Daoy (cell line): ENCODE measurements around the gene ZNF185. TPM values are rescaled to one million over a fixed set of nuclear protein-coding genes. Genes with fewer than 3 reads are reported as not detected.
"Not testable (repeated sequence)": the region's sequence is repeated elsewhere in the genome, so short reads cannot be mapped to it uniquely, and the experiment has no call there.

ENCODE experiments used
- DNase-seq: peaks from one replicate; pipeline ENCODE4 v3.0.0-alpha.2; 2015; ENCODE audit warnings: low read depth
- total RNA-seq: library from RNA; depleted of rRNA; stranded (reverse); fragments of >200 nt; shearing (Covaris generic); gene quantifications from 2 replicates; pipeline ENCODE4 v1.2.3, GENCODE V29; 2014

Gene ZNF185
- total RNA-seq, 1 experiment from 2014 or later: 3.6 TPM

DNA sequence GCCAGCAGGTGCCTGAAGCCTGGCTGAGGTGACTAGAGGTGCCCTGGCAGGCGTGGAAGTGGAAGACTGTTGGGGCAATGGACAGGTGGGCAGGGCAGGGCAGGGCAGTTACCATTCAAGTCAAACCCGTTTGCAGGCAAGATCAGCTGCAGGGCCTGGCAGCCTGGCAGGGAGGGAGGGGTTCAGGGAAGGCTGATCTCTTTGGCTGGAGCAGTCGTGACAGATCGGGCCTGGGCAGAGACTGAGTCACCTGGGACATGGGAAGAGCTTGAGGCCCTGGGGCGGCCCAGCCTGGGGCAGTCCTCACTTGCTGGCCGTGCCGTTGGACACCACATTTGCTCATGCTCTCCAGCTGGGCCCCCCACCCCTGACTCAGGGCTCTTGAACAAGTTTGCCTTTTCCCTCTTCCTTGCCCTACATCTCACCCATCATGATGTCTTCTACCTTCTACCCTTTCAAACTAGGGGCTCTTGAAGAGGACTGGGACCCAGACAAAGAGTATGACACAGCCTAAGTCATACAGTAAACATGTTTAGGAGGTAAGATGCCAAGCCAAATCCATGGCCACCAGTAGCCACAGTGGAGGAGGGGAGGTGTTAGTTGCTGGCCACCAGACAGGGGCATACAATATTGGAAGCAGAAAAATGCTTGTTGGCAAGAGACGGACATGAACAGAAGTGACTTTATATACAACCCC lies 2.0 kb upstream of the ZNF185 start:
- DNase-seq: peak; percentile 38

DNA sequence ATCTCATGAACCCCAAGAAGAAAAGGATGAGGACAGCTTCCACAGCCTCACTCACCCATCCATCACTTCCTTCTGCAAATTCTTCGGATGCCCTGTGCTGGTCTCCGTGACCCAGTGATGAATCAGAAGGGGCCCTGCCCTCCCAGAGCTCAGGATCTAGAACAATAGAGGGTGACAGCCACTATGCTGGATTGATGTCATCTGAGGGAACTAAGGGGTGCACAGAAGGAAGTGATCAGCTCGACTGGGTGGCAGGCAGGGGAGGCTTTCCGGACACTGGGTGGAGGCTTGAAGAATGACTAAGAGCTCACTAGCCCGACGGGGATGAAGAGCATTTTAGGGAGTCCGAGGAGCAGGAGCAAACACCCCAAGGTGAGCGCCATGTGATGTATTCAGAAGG lies 1.4 kb upstream of the ZNF185 start:
- peak; percentile 32 for DNase-seq

DNA sequence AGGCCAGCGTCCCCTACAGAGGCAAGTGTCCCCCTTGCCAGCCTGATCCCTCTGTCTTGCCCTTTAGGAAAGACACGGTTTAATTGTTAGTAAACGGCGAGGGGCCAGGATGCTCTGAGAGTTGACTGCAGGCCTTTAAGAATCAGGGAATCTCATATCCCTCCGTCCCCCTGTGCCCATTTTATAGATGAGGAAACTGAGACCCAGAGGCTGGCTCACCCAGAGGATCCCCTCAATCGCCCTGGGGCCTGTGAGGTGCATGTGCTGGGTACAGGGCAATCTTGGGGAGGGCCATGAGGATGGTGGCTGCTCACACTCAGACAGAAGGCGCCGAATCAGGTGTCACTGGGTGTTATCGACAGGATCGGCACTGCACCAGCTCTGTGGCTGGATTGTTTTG lies 575 bp downstream of the ZNF185 start:
- DNase-seq: no peak

DNA sequence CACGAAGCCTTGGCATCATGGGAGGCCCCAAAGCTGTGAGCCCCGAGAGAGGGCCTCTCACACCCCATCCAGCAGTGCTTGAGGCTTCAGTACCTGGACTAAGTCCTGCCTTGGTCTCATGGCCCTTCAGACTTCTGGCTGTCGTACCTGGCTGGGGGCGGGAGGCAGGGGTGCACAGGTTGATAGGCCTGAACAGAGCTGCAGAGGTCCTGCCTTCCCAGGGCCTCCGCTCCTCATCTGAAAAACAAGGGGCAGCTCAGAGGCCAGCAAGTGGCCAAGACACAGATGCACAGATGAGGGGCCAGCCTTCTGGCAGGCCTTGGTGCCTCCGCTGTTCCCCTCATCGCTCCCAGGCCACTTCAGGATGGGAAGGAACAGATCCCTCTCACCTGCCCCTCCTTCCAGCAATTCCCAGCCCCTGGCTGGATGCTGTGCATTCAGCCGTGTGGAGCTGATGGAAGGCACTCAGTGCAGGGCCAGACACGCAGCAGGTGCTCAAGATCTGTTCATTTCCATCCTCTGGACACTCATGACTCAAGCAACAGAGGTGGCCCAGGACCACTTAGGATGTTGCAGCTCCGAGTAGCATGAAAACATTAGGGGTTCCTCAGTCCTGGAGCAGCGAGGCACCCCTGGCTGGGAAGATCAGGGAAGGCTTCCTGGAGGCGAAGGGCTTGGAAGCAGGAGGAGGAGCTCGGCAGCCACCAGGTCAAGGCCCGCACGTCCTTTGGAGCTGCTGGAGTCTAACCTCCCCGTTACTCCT lies 1.4 kb downstream of the ZNF185 start:
- no peak for DNase-seq

DNA sequence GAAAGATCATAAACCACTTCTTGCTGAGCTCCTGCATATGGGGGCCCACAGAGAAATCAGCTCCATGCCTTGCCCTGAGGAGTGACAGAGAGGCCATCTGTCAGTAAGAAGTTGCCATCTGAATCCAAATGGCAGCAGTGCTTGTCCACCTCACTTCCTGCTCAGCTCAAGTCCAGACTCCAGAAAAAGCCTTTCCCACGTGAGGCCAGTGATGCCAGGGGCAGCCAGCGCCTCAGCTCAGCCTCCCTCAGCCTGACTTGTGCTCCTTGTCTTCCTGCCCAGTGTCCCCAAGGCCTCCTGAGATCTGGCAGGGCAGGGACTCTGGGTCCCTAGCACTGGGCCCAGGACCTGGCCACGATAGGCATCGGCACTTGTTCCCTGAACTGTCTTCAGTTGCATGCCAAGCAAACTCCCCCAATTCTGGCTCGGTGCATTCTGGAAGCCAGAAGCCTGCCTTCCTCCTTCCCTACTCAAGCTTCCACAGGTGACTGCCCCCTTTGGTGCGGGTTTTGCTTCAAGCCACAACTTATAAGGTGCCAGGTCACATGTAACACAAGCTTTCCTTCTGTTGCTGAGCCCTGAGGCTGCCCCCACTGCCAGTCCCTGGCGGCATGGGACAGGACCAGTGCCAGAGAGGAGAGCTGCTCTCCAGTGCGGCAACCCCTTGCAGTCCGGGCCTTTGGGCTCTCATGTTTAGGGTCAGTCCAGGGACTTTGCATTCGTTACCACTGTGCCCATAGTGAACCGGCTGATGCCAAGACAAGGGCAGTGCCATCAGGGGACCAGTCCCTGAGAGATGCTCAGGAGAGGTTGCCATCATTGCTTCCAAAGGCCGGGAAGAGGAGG lies 2.2 kb downstream of the ZNF185 start:
- DNase-seq: no peak

DNA sequence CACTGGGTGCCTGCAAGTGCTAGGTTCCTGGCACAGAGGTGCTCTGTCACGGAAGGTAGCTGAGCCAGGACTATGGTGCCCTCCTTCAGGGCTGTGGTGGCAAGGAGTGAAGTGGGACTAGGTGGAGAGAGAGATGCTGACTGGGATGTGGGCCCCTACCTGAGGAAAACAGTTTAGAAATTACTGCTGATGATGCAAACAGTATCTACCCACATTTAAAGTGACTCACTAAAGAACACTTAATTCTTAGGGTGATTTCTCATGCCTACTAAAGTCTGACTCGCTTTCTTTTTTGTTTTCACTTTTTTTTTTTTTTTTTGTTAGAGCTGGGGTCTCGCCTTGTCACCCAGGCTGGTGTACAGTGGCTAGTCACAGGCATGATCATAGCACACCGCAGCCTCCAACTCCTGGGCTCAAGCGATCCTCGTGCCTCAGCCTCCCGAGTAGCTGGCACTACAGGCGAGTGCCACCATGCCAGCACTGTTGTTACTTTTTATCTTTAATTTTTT lies 3.1 kb downstream of the ZNF185 start:
- no peak for DNase-seq

DNA sequence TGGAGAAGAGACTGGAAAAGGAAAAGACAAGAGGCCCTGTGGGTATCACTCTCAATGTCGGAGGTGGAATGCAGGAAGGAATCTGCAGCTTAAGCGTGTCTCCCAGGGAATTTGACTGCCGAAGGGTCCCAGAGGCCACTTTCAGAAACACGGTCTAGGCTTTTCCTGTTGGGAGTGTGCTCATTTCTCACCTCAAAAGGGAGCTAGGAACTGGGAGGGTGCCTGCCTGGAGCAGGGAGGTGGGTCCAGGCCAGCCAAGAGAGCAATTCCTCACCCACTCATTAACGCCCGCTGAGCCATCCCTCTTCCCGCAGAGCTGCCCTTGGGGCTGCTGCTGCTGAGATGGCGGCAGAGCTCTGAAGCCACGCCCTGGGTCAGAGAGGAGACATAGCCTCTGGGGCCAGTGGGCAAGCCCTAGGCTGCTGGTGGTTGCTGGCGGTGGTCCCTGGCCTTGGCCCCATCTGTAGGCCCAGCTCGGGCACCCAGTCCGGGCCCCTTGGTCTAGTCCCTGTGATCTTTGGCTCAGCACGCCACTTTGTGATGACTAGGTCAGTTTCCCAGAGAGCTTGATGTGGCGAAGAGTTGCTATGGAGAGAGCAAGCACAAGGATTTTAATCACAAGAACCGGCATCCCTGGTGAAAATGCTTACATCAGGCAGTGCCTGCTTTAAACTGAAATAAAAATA lies 4.1 kb downstream of the ZNF185 start:
- DNase-seq: peak; percentile 46

DNA sequence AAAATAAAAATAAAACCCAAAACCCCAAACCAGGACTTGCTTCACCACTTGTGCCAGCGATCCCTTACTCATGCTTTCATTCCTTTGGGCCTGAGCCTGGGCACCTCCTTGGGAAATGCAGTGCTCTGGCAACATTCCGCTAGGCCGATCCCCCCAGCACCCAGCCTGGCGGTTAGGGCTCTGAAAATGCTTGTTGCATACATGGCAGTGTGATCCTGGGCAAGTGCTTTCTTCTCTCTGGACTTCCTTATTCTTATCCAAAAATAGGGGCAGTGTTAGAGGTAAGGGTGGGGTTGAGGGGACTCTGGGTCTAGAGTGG lies 4.6 kb downstream of the ZNF185 start:
- DNase-seq: no peak

DNA sequence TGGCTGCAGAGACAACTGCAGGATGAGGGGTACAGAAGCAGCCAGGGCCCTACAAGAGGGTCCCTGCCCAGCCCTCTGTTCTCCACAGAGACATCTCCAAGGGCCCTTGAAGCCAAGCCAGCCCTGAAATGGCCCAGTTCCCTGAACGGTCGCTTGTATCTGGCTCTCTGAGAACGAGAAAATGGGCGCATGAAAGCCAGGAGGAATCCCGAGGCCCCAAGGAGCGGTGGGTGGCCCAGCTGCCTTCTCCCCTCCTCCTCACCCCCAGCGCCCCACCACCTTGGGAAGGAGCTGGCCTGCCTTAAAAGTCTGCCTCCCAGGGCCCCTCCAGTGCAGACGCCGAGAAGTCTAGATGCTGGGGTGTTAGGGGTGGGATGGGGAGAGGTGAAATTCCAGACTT lies 5.7 kb downstream of the ZNF185 start:
- no peak for DNase-seq

DNA sequence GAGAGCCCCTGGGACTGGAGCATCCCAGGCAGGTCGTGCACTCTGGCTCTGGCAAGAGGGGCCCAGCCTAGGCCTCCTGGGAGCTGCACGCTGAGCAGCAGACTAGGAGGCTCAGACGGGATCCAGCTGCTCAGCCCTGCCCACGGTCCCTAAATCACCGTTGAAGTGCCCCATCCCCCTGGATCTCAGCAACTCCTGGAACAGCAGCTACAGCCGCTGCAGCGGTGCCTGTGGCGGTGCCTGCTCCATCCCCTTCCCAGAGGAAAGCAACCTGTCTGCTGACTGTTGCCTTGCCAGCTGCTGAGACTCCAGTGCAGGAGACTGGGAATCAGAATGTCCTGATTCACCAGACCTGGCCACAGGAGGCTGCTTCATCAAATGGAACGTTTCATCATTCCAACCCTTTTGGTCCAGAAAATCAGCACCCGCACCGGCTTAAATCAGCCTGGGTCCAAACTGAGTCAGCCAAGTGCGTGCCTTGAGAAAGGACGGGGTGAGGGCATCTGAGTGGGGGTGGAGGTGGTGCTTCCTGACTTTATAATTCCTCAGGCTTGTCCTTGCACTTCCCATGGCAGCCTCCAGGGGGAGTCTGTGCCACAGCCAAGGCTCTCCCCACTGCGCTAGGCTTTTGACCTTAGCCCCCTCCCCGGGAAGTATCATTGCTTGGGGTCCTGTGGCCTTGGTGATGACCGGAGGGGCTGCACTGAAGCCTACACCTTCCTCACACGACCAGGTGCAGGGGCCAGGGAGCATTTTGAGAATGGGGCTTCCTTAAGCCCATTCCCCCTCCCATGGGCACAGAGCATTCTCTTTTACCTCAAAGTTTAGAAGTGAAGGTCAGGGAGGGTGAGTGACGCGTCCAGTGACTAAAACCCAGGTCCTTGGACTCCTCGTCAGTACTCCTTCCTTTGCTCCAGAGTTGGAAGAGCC lies 6.5 kb downstream of the ZNF185 start:
- DNase-seq: peak; percentile 49

DNA sequence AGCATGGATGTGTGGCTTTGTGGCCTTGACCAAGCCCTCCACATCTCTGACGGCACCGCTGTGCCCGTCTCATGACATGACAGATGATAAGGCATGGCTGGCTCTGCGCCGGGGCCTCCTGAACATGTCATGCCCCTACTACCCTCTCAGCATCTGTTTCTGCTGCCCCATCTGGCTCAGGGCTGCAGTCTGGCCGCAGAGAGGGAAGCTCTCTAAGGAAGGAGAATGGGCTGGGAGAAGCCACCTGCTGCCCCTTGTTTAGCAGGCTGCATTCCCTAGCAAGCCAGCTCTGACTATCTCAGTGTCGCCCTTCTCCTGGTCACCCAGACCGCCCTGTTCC lies 7.2 kb downstream of the ZNF185 start:
- no peak for DNase-seq

DNA sequence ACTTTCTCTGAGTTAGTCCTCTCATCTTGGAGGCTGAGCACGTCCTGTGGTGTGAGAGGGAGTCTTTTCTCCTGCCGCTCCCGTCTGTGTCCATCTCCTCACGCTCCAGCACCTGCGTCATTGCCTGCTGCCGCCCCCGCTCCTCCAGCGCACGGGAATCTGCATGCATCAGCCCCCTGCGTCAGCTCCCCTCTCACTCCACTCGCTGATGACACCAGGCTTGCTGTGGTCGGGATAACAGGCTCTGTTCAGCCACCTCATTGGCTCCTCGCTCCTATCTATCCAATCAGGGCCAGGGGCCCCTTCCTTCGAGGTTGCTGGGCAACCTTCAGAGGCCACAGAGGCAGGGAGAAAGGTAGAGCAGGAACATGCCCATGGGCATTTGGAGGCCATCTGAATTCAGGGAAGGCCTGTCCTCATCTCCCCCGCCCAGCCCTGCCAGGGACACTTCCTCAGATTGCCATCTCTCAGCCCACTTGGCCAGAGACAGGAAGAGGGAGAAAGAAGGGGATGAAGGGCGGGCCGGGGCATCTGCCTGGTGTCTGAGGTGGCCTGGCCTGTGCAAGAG lies 9.3 kb downstream of the ZNF185 start:
- DNase-seq: no peak

DNA sequence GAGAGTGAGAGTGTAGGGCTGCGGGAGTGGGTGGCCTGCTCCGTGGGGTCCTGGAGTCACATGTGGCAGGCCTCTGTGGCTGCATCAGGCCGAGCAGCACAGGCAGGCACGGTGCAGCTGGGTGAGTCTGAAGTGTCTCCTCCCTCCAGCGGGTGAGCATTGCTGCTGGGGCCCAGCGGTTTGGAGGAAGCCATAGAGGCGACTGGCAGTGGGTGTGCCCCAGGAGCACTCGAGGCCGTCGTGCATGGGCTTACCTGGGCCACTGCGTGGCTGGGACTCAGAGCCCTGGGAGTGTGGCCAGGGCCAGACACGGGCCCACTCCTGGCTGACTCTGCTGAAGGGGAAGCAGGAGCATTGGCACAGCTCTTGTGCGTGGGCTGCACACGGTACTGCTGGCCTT lies 10.6 kb downstream of the ZNF185 start:
- no peak for DNase-seq

DNA sequence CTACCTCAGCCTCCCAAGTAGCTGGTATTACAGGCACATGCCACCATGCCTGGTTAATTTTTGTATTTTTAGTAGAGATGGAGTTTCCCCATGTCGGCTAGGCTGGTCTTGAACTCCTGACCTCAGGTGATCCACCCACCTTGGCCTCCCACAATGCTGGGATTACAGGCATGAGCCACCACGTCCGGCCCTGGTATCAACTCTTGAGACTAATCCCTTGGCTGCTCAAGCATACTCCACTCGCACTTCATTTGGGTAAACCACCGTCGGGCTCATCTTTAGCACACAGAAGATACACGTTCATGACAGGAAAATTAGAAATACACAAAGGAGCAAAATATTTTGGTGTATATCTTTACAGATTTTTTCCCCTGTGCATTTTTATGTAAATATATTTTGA lies 12.2 kb downstream of the ZNF185 start:
- DNase-seq: not testable (repeated sequence)

DNA sequence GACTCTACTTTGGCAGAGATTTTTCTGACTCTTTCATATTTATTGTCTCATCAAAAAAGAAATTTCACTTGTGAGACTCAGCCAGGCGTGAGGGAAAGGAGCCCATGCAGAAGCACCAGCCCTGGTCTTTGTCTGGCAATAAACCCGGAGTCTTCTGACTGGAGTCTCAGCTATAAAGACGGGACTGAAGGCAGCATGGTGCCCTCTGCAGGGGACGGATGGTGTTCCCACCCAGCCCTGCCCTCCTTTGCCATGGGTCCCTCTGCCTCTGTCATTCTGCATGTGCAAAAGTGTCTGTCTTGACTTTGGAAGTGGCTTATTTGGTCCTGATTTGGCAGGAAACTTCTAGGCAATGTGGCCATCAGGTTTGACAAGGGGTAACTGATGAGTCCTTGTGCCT lies 14.2 kb downstream of the ZNF185 start:
- no peak for DNase-seq

DNA sequence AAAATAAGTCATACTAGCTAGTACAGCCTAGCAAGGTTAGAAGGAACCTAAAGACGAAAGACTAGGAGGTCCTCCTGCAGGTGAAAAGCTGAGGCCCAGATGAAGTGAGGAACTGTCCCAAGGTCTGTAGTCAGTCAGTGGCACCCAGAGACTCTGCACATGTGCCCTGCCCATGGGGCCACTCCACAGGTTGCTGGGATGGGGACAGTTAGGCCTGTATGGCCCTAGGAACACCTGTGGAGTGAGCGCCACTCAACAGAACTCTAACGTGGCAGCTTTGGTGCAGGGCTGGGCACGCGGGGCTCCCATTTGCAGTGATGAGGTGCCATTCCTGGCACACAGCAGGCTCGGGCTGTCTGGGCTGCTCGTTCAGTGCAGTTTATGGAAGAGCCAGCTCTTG lies 14.8 kb downstream of the ZNF185 start:
- no peak for DNase-seq

DNA sequence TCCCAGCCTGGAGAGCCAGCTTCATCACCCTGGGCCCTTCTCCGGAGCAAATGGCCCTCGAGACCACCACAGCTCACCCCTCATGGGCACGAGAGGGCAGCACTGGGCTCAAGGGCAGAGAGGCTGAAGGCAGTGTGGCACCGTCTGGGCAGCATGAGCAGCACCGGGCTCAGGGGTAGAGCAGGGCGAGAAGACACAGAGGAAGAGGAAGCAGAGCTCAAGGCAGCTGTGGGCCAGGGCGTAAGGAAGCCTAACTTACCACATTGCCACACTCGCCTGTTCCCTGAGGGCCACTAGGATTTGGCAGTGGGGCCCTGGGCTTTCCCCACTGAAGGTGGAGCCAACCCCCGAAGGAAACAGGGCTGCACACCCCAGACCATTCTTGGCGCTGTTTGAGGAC lies 15.5 kb downstream of the ZNF185 start:
- no peak for DNase-seq

DNA sequence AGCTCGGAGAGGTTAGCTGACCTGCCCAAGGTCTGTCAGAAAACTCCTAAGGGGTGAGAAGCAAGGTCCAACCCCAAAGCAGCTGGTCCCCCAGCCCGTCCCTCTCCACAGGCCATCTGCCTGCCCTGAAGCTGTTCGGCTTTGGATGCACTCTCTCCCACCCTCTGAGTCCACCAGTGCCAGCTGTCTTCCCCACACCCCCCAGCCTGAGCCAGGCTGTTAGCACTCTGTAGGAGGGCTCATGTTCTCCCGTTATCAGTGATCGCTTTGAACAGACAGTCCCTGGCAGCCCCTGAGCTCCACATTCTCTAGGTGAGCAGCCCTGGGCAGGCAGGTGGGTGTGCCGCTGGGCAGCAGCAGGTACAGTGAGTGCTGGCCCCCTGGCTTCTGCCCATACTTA lies 16.0 kb downstream of the ZNF185 start:
- no peak for DNase-seq

DNA sequence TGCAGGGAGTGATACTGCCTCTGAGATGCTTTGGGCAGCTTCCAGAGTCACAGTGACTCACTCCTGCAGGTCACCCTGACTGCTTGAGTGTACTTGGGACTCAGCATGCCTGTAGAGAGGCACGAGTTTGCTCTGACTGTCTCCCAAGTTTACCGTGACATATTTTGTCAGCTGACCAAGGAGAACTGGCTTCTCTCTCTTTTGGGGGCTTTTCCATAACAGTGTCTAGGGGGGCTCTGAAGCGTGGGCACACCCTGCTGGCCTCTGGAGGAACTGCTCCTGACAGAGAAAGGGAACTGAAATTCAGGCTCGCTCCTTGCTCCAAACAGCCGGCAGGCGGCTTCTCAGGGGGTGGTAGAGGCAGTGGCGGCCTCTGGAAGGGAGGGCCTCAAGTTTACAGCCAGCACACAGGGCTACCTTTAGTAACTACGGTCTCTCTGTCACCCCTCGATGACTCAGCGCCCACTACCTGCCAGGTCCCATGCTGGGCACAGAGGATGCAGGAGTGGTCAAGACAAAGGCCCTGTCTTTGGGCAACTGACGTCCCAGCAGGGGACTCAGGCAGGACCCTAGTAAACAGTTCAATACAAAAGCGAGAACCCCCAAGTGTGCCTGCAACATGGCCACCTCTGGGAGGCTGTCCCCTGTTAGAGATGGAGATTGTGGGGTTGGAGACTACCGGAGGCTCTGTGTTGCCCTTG lies 17.8 kb downstream of the ZNF185 start:
- peak; percentile 39 for DNase-seq
